PC-3 (cell line): ENCODE results near the gene STH. TPM values are rescaled to one million over a fixed set of nuclear protein-coding genes. Genes with fewer than 3 reads are reported as not detected.

Experiments used
- ATAC-seq: fragments of 200-7000 bp; cut with Tn5 transposase; 2 replicates; pipeline ENCODE4 v1.9.1; 2020; ENCODE audit warnings: mild to moderate bottlenecking, moderate library complexity
- BruUV-seq: library from RNA; stranded (reverse); fragments of 400-500 nt; replicated peaks from 2 replicates; lab custom pipeline; 2021; lab: Mats Ljungman, UMichigan
- CTCF ChIA-PET: fragments of 300-600 bp; sonication (Branson Sonifier 250); formaldehyde crosslinking; loops from one replicate; lab custom pipeline; 2022; ENCODE audit warnings: antibody characterized with exemption; lab: Charles Lee
- POLR2A ChIA-PET: fragments of 300-600 bp; sonication (Branson Sonifier 250); formaldehyde crosslinking; loops from one replicate; lab custom pipeline; 2022; ENCODE audit warnings: antibody characterized with exemption; ENCODE audit not compliant: unreplicated experiment; lab: Charles Lee
- DNase-seq: peaks from one replicate; pipeline ENCODE4 v3.0.0-alpha.2; 2015
- H2AFZ ChIP-seq: fragments of 300-600 bp; sonication (generic); 2 replicates; pipeline ENCODE4 v1.6.0; 2016; ENCODE audit warnings: antibody characterized with exemption, low read length
- H3F3A ChIP-seq: fragments of 300-600 bp; sonication (generic); one replicate; pipeline ENCODE4 v1.6.0; 2017; ENCODE audit warnings: antibody characterized with exemption, low read length, control low read depth, mild to moderate bottlenecking; ENCODE audit not compliant: unreplicated experiment
- H3K27ac ChIP-seq: fragments of 300-600 bp; sonication (generic); 2 replicates; pipeline ENCODE4 v1.5.1; 2016; ENCODE audit warnings: mild to moderate bottlenecking, low read length
- H3K27me3 ChIP-seq: fragments of 300-600 bp; sonication (generic); 2 replicates; pipeline ENCODE4 v1.6.1; 2016; ENCODE audit warnings: low read length, mixed read lengths
- H3K36me3 ChIP-seq: fragments of 300-600 bp; sonication (generic); 2 replicates; pipeline ENCODE4 v1.6.1; 2016; ENCODE audit warnings: low read depth, mixed run types, low read length, mixed read lengths
- H3K4me1 ChIP-seq: fragments of 300-600 bp; sonication (generic); 2 replicates; pipeline ENCODE4 v1.5.1; 2016; ENCODE audit warnings: low read length; ENCODE audit not compliant: insufficient read depth
- H3K4me2 ChIP-seq: fragments of 300-600 bp; sonication (generic); 2 replicates; pipeline ENCODE4 v1.6.0; 2016; ENCODE audit warnings: low read length
- H3K4me3 ChIP-seq: fragments of 300-600 bp; sonication (generic); 2 replicates; pipeline ENCODE4 v1.5.1; 2016; ENCODE audit warnings: mild to moderate bottlenecking, low read length, mixed read lengths
- H3K79me2 ChIP-seq: fragments of 300-600 bp; sonication (generic); 2 replicates; pipeline ENCODE4 v1.6.1; 2017; ENCODE audit warnings: low read length, mixed read lengths
- H3K9ac ChIP-seq: fragments of 300-600 bp; sonication (generic); 2 replicates; pipeline ENCODE4 v1.6.0; 2016; ENCODE audit warnings: mild to moderate bottlenecking, low read length
- H3K9me2 ChIP-seq: fragments of 300-600 bp; sonication (generic); replicated peaks from 2 replicates; pipeline ENCODE4 v1.6.1; 2016; ENCODE audit warnings: mixed run types, low read length, mixed read lengths
- H3K9me3 ChIP-seq: fragments of 300-600 bp; sonication (generic); 2 replicates; pipeline ENCODE4 v1.6.1; 2016; ENCODE audit warnings: low read length, mixed read lengths
- H4K20me1 ChIP-seq: fragments of 300-600 bp; sonication (generic); 2 replicates; pipeline ENCODE4 v1.6.1; 2016; ENCODE audit warnings: low read length, mixed read lengths
- CTCF ChIP-seq: fragments of 300-600 bp; sonication (generic); conservative IDR thresholded peaks from 2 replicates; pipeline ENCODE4 v1.5.1; 2017; ENCODE audit warnings: antibody characterized with exemption, low read depth, mild to moderate bottlenecking, low read length
- EZH2 ChIP-seq: fragments of 300-600 bp; sonication (generic); IDR thresholded peaks from one replicate; pipeline ENCODE4 v1.6.1; 2017; ENCODE audit warnings: antibody characterized with exemption, mild to moderate bottlenecking, low read length; ENCODE audit not compliant: unreplicated experiment
- EZH2phosphoT487 ChIP-seq: fragments of 300-600 bp; sonication (generic); IDR thresholded peaks from 2 replicates; pipeline ENCODE4 v1.6.1; 2018; ENCODE audit warnings: mild to moderate bottlenecking, antibody characterized with exemption, low read length, borderline replicate concordance
- intact Hi-C: fragments of 100-400 bp; cut with micrococcal nuclease; formaldehyde crosslinking; loops from 2 replicates; pipeline ENCODE4 v1.9.0; 2023
- total RNA-seq: library from RNA; depleted of rRNA; stranded (reverse); fragments of >200 nt; gene quantifications from 2 replicates; pipeline ENCODE4 v1.2.3, GENCODE V29; 2014

STH gene
- total RNA-seq, 1 experiment from 2014 or later = not detected

- Histone ChIP-seq H3K4me3 (no peak overlapping the region), H4K20me1 (no peaks in the 10 kb centered on the region), H2AFZ (no peak overlapping the region), H3K79me2 (no peaks in the 10 kb centered on the region), H3K9me3 (no peaks in the 10 kb centered on the region), H3F3A (no peaks in the 10 kb centered on the region), H3K27ac (no peak overlapping the region), H3K27me3 (no peaks in the 10 kb centered on the region), H3K4me2 (no peak overlapping the region), H3K36me3 (no peaks in the 10 kb centered on the region), H3K9ac (no peak overlapping the region), H3K4me1 (peaks cover 4% of the 10 kb centered on the region; the same call in 1 of the 2 replicates), H3K9me2 (no peaks in the 10 kb centered on the region)
- TF ChIP-seq EZH2phosphoT487 = no peak
- no peak for TF ChIP-seq CTCF
- intact Hi-C loops = no loop called here
- BruUV-seq = no TSS peak
- DNase-seq (no peak), ATAC-seq (no peak)
- ChIA-PET POLR2A (no interaction called here), CTCF (no interaction called here)
Measured at GRCh38 chr17:45958994-45959665, 39.9 kb upstream of the STH start.

DNA sequence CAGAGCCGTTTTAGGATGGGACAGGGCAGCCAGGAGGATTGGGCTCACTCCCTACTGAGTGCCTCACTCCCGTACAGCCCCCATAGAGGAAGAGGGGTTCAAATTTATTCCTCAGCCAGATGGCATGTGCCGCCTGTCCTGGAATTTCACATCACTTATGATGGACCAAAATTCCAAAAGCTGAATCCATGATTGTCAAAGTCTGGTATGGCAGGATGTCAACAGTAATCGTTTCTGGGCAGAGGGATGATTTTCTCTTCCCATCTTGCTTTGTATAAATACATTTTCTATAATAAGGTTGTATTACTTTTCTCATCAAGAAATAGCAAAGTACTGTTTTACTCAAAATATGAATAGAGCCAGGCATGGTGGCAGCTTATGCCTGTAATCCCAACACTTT, 38.7 kb upstream of the STH start:
- Histone ChIP-seq H2AFZ (no peak overlapping the region), H3K27ac (no peak overlapping the region), H3F3A (no peaks in the 10 kb centered on the region), H3K79me2 (no peaks in the 10 kb centered on the region), H3K4me2 (no peak overlapping the region), H4K20me1 (no peaks in the 10 kb centered on the region), H3K4me3 (no peak overlapping the region), H3K36me3 (no peaks in the 10 kb centered on the region), H3K9me3 (no peaks in the 10 kb centered on the region), H3K4me1 (0 out of 2 replicates have a peak, but pooled peaks cover under 1% of the 10 kb centered on the region), H3K27me3 (no peaks in the 10 kb centered on the region), H3K9ac (no peak overlapping the region), H3K9me2 (no peaks in the 10 kb centered on the region)
- ChIA-PET POLR2A (no interaction called here), CTCF (no interaction called here)
- no peak for DNase-seq
- intact Hi-C loops = no loop called here
- ATAC-seq = no peak
- TF ChIP-seq CTCF (no peak), EZH2phosphoT487 (no peak), EZH2 (no peak)
- BruUV-seq = no TSS peak

DNA sequence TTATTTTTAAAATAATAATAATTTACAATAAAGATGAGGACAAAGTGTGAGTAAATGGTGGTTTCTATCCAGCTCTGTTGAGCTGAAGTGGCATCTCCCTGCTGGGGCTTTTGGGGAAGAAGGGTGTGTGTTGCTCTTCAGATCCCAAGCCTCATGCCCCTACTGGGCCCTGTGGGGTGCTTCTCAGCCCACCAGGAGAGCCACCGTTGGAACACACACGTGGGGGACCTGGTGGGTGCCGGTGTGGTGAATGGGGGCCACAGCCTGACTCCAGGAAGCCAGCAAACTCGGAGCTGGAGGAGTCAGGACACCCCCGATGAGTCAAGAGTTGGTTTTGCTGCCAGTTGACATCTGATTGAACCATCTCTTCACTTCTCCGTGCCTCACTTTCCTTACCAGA, 37.8 kb upstream of the STH start:
- H3F3A ChIP-seq = no peaks in the 10 kb centered on the region
- DNase-seq (no peak), ATAC-seq (no peak)
- TF ChIP-seq EZH2phosphoT487 = no peak
- no peak for TF ChIP-seq CTCF
- TF ChIP-seq EZH2 = no peak
- no peaks in the 10 kb centered on the region for H3K79me2 ChIP-seq
- ChIA-PET CTCF (interaction anchor here (0.6 kb wide), 1 partner anchor 536 kb away, joined by 11 read pairs; no protein-coding TSS in a partner anchor), POLR2A (interaction anchor here (0.6 kb wide), 1 partner anchor 27 kb away, joined by 11 read pairs; no protein-coding TSS in a partner anchor)
- BruUV-seq = no TSS peak
- no peak overlapping the region for H3K4me2 ChIP-seq
- H3K9me2 ChIP-seq = no peaks in the 10 kb centered on the region
- H3K9ac ChIP-seq = no peak overlapping the region
- H3K27me3 ChIP-seq = 0 out of 2 replicates have a peak, but pooled peaks cover 1% of the 10 kb centered on the region
- H4K20me1 ChIP-seq = no peaks in the 10 kb centered on the region
- no peak overlapping the region for H3K27ac ChIP-seq
- no peaks in the 10 kb centered on the region for H3K9me3 ChIP-seq
- no peaks in the 10 kb centered on the region for H3K36me3 ChIP-seq
- no peaks in the 10 kb centered on the region for H3K4me1 ChIP-seq
- H3K4me3 ChIP-seq = no peak overlapping the region
- intact Hi-C loops = no loop called here
- H2AFZ ChIP-seq = no peak overlapping the region
